CD4-positive, alpha-beta T cell (primary cell): Measurements from ENCODE around the gene SMIM5. TPM values are rescaled to one million over a fixed set of nuclear protein-coding genes. Genes with fewer than 3 reads are reported as not detected.

Experiments
- ATAC-seq: fragments of 200-7000 bp; cut with Tn5 transposase; one replicate; pipeline ENCODE4 v1.10.0; 2022; ENCODE audit warnings: mild to moderate bottlenecking; ENCODE audit not compliant: poor library complexity
- CTCF ChIA-PET: fragments of 350-600 bp; sonication (Branson Sonifier 250); formaldehyde crosslinking; loops from one replicate; lab custom pipeline; 2021; ENCODE audit warnings: antibody characterized with exemption, inconsistent platforms; lab: Charles Lee
- POLR2A ChIA-PET: fragments of 350-600 bp; sonication (Branson Sonifier 250); formaldehyde crosslinking; loops from one replicate; lab custom pipeline; 2021; ENCODE audit warnings: antibody characterized with exemption, inconsistent platforms; lab: Charles Lee
- DNase-seq, 14 experiments: peaks; one replicate each; pipeline ENCODE4 v3.0.0-alpha.2; 2013 to 2020; ENCODE audit warnings: mixed read lengths in 2 of 14
- H3K27ac ChIP-seq, 2 donors: one replicate each; pipeline versions ENCODE4 v1.5.1 to v1.7.0; 2013; ENCODE audit warnings: low read length in 2 of 2, low read depth in 1 of 2, mild to moderate bottlenecking in 1 of 2
- H3K27me3 ChIP-seq, 2 experiments: 1 replicate in 1 of 2; 2 replicates in 1 of 2; pipeline versions ENCODE4 v1.6.1 to v1.7.0; 2013; ENCODE audit warnings: low read length in 2 of 2, control low read depth in 1 of 2, mild to moderate bottlenecking in 1 of 2, moderate library complexity in 1 of 2; ENCODE audit not compliant: insufficient read depth in 2 of 2, control insufficient read depth in 1 of 2
- H3K36me3 ChIP-seq: one replicate; pipeline ENCODE4 v1.6.1; 2013; ENCODE audit warnings: low read length, control low read depth; ENCODE audit not compliant: insufficient read depth
- H3K4me1 ChIP-seq: one replicate; pipeline ENCODE4 v1.6.1; 2013; ENCODE audit warnings: low read length, control low read depth; ENCODE audit not compliant: insufficient read depth
- H3K4me3 ChIP-seq: one replicate; pipeline ENCODE4 v1.5.1; 2013; ENCODE audit warnings: mild to moderate bottlenecking, low read length, moderate library complexity
- H3K9me3 ChIP-seq, 2 experiments: 1 replicate in 1 of 2; 2 replicates in 1 of 2; pipeline versions ENCODE4 v1.6.1 to v1.7.0; 2013; ENCODE audit warnings: low read length in 2 of 2, mild to moderate bottlenecking in 2 of 2, control low read depth in 1 of 2, moderate library complexity in 1 of 2; ENCODE audit not compliant: control insufficient read depth in 1 of 2, insufficient read depth in 1 of 2
- H3K27ac Mint-ChIP-seq: one replicate; pipeline ENCODE4 v1.8.0; 2020; ENCODE audit warnings: mixed read lengths
- H3K27me3 Mint-ChIP-seq: one replicate; pipeline ENCODE4 v1.8.0; 2021; ENCODE audit warnings: mixed read lengths
- H3K36me3 Mint-ChIP-seq: one replicate; pipeline ENCODE4 v1.8.0; 2021; ENCODE audit warnings: low read depth, mixed read lengths
- H3K4me1 Mint-ChIP-seq: one replicate; pipeline ENCODE4 v1.8.0; 2021; ENCODE audit warnings: low read depth, mixed read lengths
- H3K4me3 Mint-ChIP-seq: one replicate; pipeline ENCODE4 v1.8.0; 2020; ENCODE audit warnings: mild to moderate bottlenecking, mixed read lengths
- H3K9me3 Mint-ChIP-seq: one replicate; pipeline ENCODE4 v1.8.0; 2020; ENCODE audit warnings: mixed read lengths
- intact Hi-C, 2 experiments: fragments of 100-400 bp; cut with DNase I in 1 of 2; cut with micrococcal nuclease in 1 of 2; formaldehyde crosslinking; loops; one replicate each; pipeline versions ENCODE4 v1.15.1 to v1.9.0; 2023 to 2025; cut with DNase I, micrococcal nuclease
- total RNA-seq, 174 experiments: library from RNA in 2 of 174; stranded (reverse) in 2 of 174; gene quantifications; one replicate each; pipeline ENCODE4 v1.2.3 and lab custom pipeline; 2021 to 2026
- TF ChIP-seq, protein P1 (sequence below): fragments of 200-600 bp; IDR thresholded peaks from one replicate; pipeline ENCODE4 v1.8.0; 2022; ENCODE audit warnings: antibody characterized with exemption, mild to moderate bottlenecking

SMIM5 gene
- total RNA-seq, 2 experiments from 2014 or later: 0.75 to 1.3 TPM

DNA sequence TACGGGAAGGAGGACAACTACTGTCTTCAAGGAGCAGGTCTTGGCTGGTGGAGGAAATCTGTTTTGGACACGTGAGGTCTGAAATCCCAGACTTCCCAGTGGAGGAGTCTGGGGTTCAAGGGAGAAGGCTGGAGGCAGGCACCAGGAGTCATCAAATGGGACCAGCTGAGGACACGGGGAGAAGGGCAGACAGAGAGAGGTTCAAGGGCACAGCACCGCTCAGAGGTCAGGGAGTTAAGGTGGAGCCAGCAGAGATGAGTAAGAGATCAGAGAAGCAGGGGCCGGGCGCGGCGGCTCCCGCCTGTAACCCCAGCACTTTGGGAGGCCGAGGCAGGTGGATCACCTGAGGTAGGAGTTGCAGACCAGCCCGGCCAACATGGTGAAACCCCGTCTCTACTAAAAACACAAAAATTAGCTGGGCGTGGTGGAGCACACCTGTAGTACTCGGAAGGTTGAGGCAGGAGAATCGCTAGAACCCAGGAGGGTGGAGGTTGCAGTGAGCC is 10.4 kb upstream of the SMIM5 start:
- Mint-ChIP-seq H3K27ac (no peak overlapping the region), H3K27me3 (no peaks in the 10 kb centered on the region), H3K9me3 (no peaks in the 10 kb centered on the region), H3K36me3 (peaks cover 4% of the 10 kb centered on the region), H3K4me1 (no peaks in the 10 kb centered on the region), H3K4me3 (no peak overlapping the region)
- Histone ChIP-seq H3K9me3 (no peaks in the 10 kb centered on the region), H3K27me3 (no peaks in the 10 kb centered on the region), H3K4me3 (no peak overlapping the region), H3K36me3 (peaks cover 3% of the 10 kb centered on the region), H3K4me1 (no peaks in the 10 kb centered on the region), H3K27ac (no peak overlapping the region)
- no peak for ATAC-seq
- CTCF ChIA-PET: interaction anchor here (2.2 kb wide), 1 partner anchor 10 kb away, joined by 6 read pairs; the partner anchor contains the start of gene SMIM5
- no peak for DNase-seq
- POLR2A ChIA-PET: no interaction called here
- intact Hi-C loops: no loop called here
- TF ChIP-seq, protein P1, sequence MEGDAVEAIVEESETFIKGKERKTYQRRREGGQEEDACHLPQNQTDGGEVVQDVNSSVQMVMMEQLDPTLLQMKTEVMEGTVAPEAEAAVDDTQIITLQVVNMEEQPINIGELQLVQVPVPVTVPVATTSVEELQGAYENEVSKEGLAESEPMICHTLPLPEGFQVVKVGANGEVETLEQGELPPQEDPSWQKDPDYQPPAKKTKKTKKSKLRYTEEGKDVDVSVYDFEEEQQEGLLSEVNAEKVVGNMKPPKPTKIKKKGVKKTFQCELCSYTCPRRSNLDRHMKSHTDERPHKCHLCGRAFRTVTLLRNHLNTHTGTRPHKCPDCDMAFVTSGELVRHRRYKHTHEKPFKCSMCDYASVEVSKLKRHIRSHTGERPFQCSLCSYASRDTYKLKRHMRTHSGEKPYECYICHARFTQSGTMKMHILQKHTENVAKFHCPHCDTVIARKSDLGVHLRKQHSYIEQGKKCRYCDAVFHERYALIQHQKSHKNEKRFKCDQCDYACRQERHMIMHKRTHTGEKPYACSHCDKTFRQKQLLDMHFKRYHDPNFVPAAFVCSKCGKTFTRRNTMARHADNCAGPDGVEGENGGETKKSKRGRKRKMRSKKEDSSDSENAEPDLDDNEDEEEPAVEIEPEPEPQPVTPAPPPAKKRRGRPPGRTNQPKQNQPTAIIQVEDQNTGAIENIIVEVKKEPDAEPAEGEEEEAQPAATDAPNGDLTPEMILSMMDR: no peak

DNA sequence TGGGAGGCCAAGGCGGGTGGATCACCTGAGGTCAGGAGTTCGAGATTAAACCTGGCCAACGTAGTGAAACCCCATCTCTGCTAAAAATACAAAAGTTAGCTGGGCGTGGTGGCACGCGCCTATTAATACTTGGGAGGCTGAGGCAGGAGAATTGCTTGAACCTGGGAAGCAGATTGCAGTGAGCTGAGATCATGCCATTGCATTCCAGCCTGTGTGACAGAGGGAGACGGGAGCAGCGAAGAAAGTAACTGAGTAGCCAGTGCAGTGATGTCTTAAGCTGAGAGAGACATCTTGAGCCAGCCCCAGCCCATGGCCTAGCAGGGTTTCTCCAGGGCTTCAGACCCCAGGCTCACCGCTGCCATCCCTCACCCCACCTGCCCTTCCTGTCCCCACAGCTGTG is 9.8 kb upstream of the SMIM5 start:
- Histone ChIP-seq H3K9me3 (no peaks in the 10 kb centered on the region), H3K36me3 (peaks cover 3% of the 10 kb centered on the region), H3K4me3 (no peak overlapping the region), H3K27ac (no peak overlapping the region), H3K27me3 (no peaks in the 10 kb centered on the region), H3K4me1 (no peaks in the 10 kb centered on the region)
- Mint-ChIP-seq H3K27me3 (no peaks in the 10 kb centered on the region), H3K27ac (no peak overlapping the region), H3K4me1 (no peaks in the 10 kb centered on the region), H3K4me3 (no peak overlapping the region), H3K36me3 (peaks cover 4% of the 10 kb centered on the region), H3K9me3 (no peaks in the 10 kb centered on the region)
- CTCF ChIA-PET: interaction anchor here (2.2 kb wide), 1 partner anchor 10 kb away, joined by 6 read pairs; the partner anchor contains the start of gene SMIM5
- POLR2A ChIA-PET: no interaction called here
- no peak for DNase-seq
- TF ChIP-seq, protein P1: no peak
- ATAC-seq: no peak
- intact Hi-C loops: no loop called here

DNA sequence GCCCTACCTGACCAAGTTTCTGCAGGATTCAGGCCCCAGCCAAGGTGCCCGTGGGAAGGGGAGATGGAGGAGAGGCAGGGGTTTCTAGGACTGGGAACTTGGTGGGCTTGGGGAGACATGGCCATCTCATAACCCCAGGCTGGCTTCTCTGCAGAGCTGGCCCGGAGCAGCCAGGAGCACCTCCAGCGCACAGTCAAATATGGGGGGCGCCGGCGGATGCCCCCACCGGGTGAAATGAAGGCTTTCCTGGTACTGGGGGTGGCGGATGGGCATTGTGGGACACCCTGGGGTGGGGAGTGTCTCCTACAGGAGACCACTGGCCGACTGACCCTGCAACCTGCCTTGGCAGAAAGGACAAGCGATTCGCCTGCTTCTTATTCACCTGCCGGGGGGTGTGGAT is 9.2 kb upstream of the SMIM5 start:
- DNase-seq (no peak), ATAC-seq (no peak)
- H3K27me3 ChIP-seq: no peaks in the 10 kb centered on the region
- Mint-ChIP-seq H3K4me1 (no peaks in the 10 kb centered on the region), H3K36me3 (peaks cover 4% of the 10 kb centered on the region), H3K27ac (no peak overlapping the region), H3K9me3 (no peaks in the 10 kb centered on the region), H3K4me3 (no peak overlapping the region), H3K27me3 (no peaks in the 10 kb centered on the region)
- no peak overlapping the region for H3K27ac ChIP-seq
- no peak overlapping the region for H3K4me3 ChIP-seq
- TF ChIP-seq, protein P1: no peak
- ChIA-PET CTCF (interaction anchor here (2.2 kb wide), 1 partner anchor 9 kb away, joined by 6 read pairs; the partner anchor contains the start of gene SMIM5), POLR2A (no interaction called here)
- no peaks in the 10 kb centered on the region for H3K9me3 ChIP-seq
- H3K36me3 ChIP-seq: peaks cover 3% of the 10 kb centered on the region
- intact Hi-C loops: no loop called here
- H3K4me1 ChIP-seq: no peaks in the 10 kb centered on the region
